ENCODE measurements around the gene ALDH3B2.

DNA sequence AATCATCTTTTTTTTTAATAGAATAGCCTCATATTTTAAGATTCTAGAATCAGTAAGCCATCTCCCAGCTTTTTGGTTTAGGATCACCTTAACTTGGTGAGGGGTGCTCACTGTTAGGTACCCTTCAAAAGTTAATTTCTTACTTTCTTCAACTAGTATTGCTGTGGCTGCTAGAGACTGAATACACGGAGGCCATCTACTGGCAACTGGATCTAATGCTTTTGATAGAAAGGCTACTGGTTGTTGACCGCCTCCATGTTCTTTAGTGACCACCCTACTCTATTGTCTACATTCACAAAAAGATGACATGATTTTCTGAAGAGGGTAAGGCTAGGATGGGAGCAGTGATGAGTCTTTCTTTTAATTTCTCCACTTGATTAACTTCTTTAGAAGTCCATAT, 16.7 kb upstream of the ALDH3B2 start:
- TF ChIP-seq ZNF785 (tag by site-specific recombination; IDR thresholded peaks at IDR 0.05) = no peak
- TF ChIP-seq, protein P1, sequence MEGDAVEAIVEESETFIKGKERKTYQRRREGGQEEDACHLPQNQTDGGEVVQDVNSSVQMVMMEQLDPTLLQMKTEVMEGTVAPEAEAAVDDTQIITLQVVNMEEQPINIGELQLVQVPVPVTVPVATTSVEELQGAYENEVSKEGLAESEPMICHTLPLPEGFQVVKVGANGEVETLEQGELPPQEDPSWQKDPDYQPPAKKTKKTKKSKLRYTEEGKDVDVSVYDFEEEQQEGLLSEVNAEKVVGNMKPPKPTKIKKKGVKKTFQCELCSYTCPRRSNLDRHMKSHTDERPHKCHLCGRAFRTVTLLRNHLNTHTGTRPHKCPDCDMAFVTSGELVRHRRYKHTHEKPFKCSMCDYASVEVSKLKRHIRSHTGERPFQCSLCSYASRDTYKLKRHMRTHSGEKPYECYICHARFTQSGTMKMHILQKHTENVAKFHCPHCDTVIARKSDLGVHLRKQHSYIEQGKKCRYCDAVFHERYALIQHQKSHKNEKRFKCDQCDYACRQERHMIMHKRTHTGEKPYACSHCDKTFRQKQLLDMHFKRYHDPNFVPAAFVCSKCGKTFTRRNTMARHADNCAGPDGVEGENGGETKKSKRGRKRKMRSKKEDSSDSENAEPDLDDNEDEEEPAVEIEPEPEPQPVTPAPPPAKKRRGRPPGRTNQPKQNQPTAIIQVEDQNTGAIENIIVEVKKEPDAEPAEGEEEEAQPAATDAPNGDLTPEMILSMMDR (tag by site-specific recombination; IDR thresholded peaks at IDR 0.05) = no peak
